GM23248 (cell line): Measurements from ENCODE around the gene CACNB4. TPM values are rescaled to one million over a fixed set of nuclear protein-coding genes. Genes with fewer than 3 reads are reported as not detected.

Source experiments
- DNase-seq: peaks from one replicate; pipeline ENCODE4 v3.0.0-alpha.2; 2015
- H2AFZ ChIP-seq: fragments of 200-600 bp; sonication (generic); 2 replicates; pipeline ENCODE4 v1.6.1; 2016; ENCODE audit warnings: antibody characterized with exemption
- H3F3A ChIP-seq: fragments of 200-600 bp; sonication (generic); 2 replicates; pipeline ENCODE4 v1.6.1; 2016; ENCODE audit warnings: mild to moderate bottlenecking, antibody characterized with exemption, mixed run types; ENCODE audit not compliant: insufficient read depth
- H3K27ac ChIP-seq: fragments of 200-600 bp; sonication (generic); 2 replicates; pipeline ENCODE4 v1.5.1; 2016; ENCODE audit warnings: mild to moderate bottlenecking
- H3K27me3 ChIP-seq: fragments of 200-600 bp; sonication (generic); replicated peaks from 2 replicates; pipeline ENCODE4 v1.6.1; 2016; ENCODE audit warnings: mild to moderate bottlenecking; ENCODE audit not compliant: insufficient read depth
- H3K36me3 ChIP-seq: fragments of 200-600 bp; sonication (generic); 2 replicates; pipeline ENCODE4 v1.6.1; 2016; ENCODE audit warnings: low read depth, mild to moderate bottlenecking
- H3K4me1 ChIP-seq: fragments of 200-600 bp; sonication (generic); 2 replicates; pipeline ENCODE4 v1.6.1; 2016; ENCODE audit warnings: mild to moderate bottlenecking; ENCODE audit not compliant: insufficient read depth
- H3K4me2 ChIP-seq: fragments of 200-600 bp; sonication (generic); one replicate; pipeline ENCODE4 v1.6.1; 2016; ENCODE audit warnings: mild to moderate bottlenecking; ENCODE audit not compliant: unreplicated experiment
- H3K4me3 ChIP-seq: fragments of 200-600 bp; sonication (generic); 2 replicates; pipeline ENCODE4 v1.5.1; 2016; ENCODE audit warnings: mild to moderate bottlenecking
- H3K79me2 ChIP-seq: fragments of 200-600 bp; sonication (generic); 2 replicates; pipeline ENCODE4 v1.6.1; 2016; ENCODE audit warnings: mild to moderate bottlenecking; ENCODE audit not compliant: insufficient read depth
- H3K9ac ChIP-seq: fragments of 200-600 bp; sonication (generic); 2 replicates; pipeline ENCODE4 v1.6.1; 2016; ENCODE audit warnings: mild to moderate bottlenecking
- H3K9me2 ChIP-seq: fragments of 200-600 bp; sonication (generic); 2 replicates; pipeline ENCODE4 v1.6.1; 2016; ENCODE audit warnings: mixed run types, mild to moderate bottlenecking, moderate library complexity; ENCODE audit not compliant: insufficient read depth
- H3K9me3 ChIP-seq: fragments of 200-600 bp; sonication (generic); one replicate; pipeline ENCODE4 v1.6.1; 2017; ENCODE audit warnings: low read depth
- H4K20me1 ChIP-seq: fragments of 200-600 bp; sonication (generic); 2 replicates; pipeline ENCODE4 v1.6.0; 2016; ENCODE audit not compliant: insufficient read depth
- EZH2 ChIP-seq: fragments of 200-600 bp; sonication (generic); IDR thresholded peaks from 2 replicates; pipeline ENCODE4 v1.6.1; 2018; ENCODE audit warnings: antibody characterized with exemption, mild to moderate bottlenecking; ENCODE audit not compliant: insufficient read depth, poor library complexity, severe bottlenecking
- EZH2phosphoT487 ChIP-seq: fragments of 200-600 bp; sonication (generic); IDR thresholded peaks from 2 replicates; pipeline ENCODE4 v1.6.1; 2018; ENCODE audit warnings: antibody characterized with exemption, moderate library complexity, mild to moderate bottlenecking, low read depth; ENCODE audit not compliant: insufficient read depth
- whole genome bisulfite sequencing, 2 experiments: methylation state at CpG; one replicate each; pipeline ENCODE4 v1.1.6; 2015 to 2017; ENCODE audit warnings: low lambda C conversion rate in 2 of 2, low coverage in 1 of 2; ENCODE audit errors: missing lambda C conversion rate in 2 of 2; 5-methylcytosine and 5-hydroxymethylcytosine counted together
- in situ Hi-C: fragments of 300-500 bp; cut with MboI; formaldehyde crosslinking; loops from 2 replicates; pipeline ENCODE4 v1.15.0; 2020
- polyA plus RNA-seq: library from polyadenylated mRNA; unstranded; fragments of >200 nt; fragmentation: Nextera tagmentation; extraction: Ambion mirVana; gene quantifications from 2 replicates; pipeline ENCODE4 v1.2.1, GENCODE V29; 2016
- total RNA-seq: library from RNA; depleted of rRNA; stranded (reverse); fragments of >200 nt; shearing (Covaris generic); gene quantifications from 2 replicates; pipeline ENCODE4 v1.2.3, GENCODE V29; 2014

CACNB4 gene
- total and polyA plus RNA-seq, 2 experiments from 2014 or later: 0.05 to 0.11 TPM

GRCh38 chr2:152019732-152020131 lies 79.1 kb downstream of the CACNB4 start:
- in situ Hi-C loops: no loop called here

GRCh38 chr2:152016181-152017120 lies 82.4 kb downstream of the CACNB4 start:
- Histone ChIP-seq H3K36me3 (no peaks in the 10 kb centered on the region), H3K4me3 (no peak overlapping the region), H3K27me3 (peaks cover 24% of the 10 kb centered on the region), H3K79me2 (no peaks in the 10 kb centered on the region), H3K9ac (no peak overlapping the region), H3K4me2 (no peak overlapping the region), H3K27ac (no peak overlapping the region), H3K9me2 (no peaks in the 10 kb centered on the region), H3K9me3 (no peaks in the 10 kb centered on the region), H4K20me1 (no peaks in the 10 kb centered on the region), H3F3A (no peaks in the 10 kb centered on the region), H3K4me1 (no peaks in the 10 kb centered on the region), H2AFZ (no peak overlapping the region)
- TF ChIP-seq EZH2phosphoT487 (no peak), EZH2 (no peak)
- 65 to 70% methylated on average over 7 of the region's 7 CpGs for WGBS, 2 experiments
- no peak for DNase-seq
- in situ Hi-C loops: no loop called here

More at GRCh38 chr2:152019732-152020131, 79.1 kb downstream of the CACNB4 start:
- peaks cover 38% of the 10 kb centered on the region for H3K27me3 ChIP-seq
- DNase-seq: no peak
- no peaks in the 10 kb centered on the region for H3K9me3 ChIP-seq
- H3K27ac ChIP-seq: no peak overlapping the region
- H3K36me3 ChIP-seq: no peaks in the 10 kb centered on the region
- no peak overlapping the region for H2AFZ ChIP-seq
- no peaks in the 10 kb centered on the region for H4K20me1 ChIP-seq
- H3K4me1 ChIP-seq: no peaks in the 10 kb centered on the region
- no peak overlapping the region for H3K4me3 ChIP-seq
- no peaks in the 10 kb centered on the region for H3F3A ChIP-seq
- H3K9ac ChIP-seq: no peak overlapping the region
- H3K9me2 ChIP-seq: no peaks in the 10 kb centered on the region
- TF ChIP-seq EZH2phosphoT487 (no peak), EZH2 (no peak)
- no peak overlapping the region for H3K4me2 ChIP-seq
- no peaks in the 10 kb centered on the region for H3K79me2 ChIP-seq

- Histone ChIP-seq H3K4me2 (no peak overlapping the region), H3K79me2 (no peaks in the 10 kb centered on the region), H3K4me3 (no peak overlapping the region), H3K9me3 (no peaks in the 10 kb centered on the region), H2AFZ (no peak overlapping the region), H3K27ac (no peak overlapping the region), H3K27me3 (peaks cover 21% of the 10 kb centered on the region), H4K20me1 (no peaks in the 10 kb centered on the region), H3K9ac (no peak overlapping the region), H3K36me3 (no peaks in the 10 kb centered on the region), H3K9me2 (no peaks in the 10 kb centered on the region), H3F3A (no peaks in the 10 kb centered on the region), H3K4me1 (no peaks in the 10 kb centered on the region)
- no peak for DNase-seq
- TF ChIP-seq EZH2 (no peak), EZH2phosphoT487 (no peak)
- WGBS, 2 experiments: 54 to 74% methylated on average over 5 of the region's 5 CpGs
- in situ Hi-C loops: no loop called here
These were observed 83.3 kb downstream of the CACNB4 start for GRCh38 chr2:152015552-152015951.

GRCh38 chr2:152012697-152013096 lies 86.1 kb downstream of the CACNB4 start:
- Histone ChIP-seq H3K4me1 (no peaks in the 10 kb centered on the region), H3K9ac (no peak overlapping the region), H3K4me3 (no peak overlapping the region), H3K9me3 (no peaks in the 10 kb centered on the region), H3K27me3 (peaks cover 8% of the 10 kb centered on the region; the same call in 1 of the 2 replicates), H3K9me2 (no peaks in the 10 kb centered on the region), H4K20me1 (no peaks in the 10 kb centered on the region), H3K4me2 (no peak overlapping the region), H3K27ac (no peak overlapping the region), H3F3A (no peaks in the 10 kb centered on the region), H3K79me2 (no peaks in the 10 kb centered on the region), H3K36me3 (no peaks in the 10 kb centered on the region), H2AFZ (no peak overlapping the region)
- 14 to 23% methylated on average over 1 of the region's 1 CpG for WGBS, 2 experiments
- DNase-seq: peak; percentile 60
- TF ChIP-seq EZH2phosphoT487 (no peak), EZH2 (no peak)
- in situ Hi-C loops: no loop called here
